T follicular helper cell (primary cell): Measurements from ENCODE around the gene LHX1.

ENCODE experiments used
- DNase-seq: peaks from one replicate; pipeline ENCODE4 v3.0.0-alpha.2; 2020; ENCODE audit warnings: low read depth

Gene LHX1

GRCh38 chr17:36939052-36939801 lies 2.0 kb downstream of the LHX1 start:
- DNase-seq: no peak

- DNase-seq: no peak
Observed at GRCh38 chr17:36939802-36940312, 2.6 kb downstream of the LHX1 start.

GRCh38 chr17:36940313-36941264 lies 3.3 kb downstream of the LHX1 start:
- DNase-seq: no peak

GRCh38 chr17:36941265-36942010 lies 4.2 kb downstream of the LHX1 start:
- no peak for DNase-seq

- no peak for DNase-seq
Observed at GRCh38 chr17:36942019-36942599, 4.8 kb downstream of the LHX1 start.

- no peak for DNase-seq
Observed at GRCh38 chr17:36942631-36943125, 5.4 kb downstream of the LHX1 start.

- DNase-seq: no peak
Observed at GRCh38 chr17:36943250-36944191, 6.2 kb downstream of the LHX1 start.

GRCh38 chr17:36944553-36944952 lies 7.3 kb downstream of the LHX1 start:
- no peak for DNase-seq

- no peak for DNase-seq
Observed at GRCh38 chr17:36945140-36945539, 7.9 kb downstream of the LHX1 start.

- DNase-seq: no peak
Observed at GRCh38 chr17:36945959-36946725, 8.9 kb downstream of the LHX1 start.

GRCh38 chr17:36946726-36947091 lies 9.4 kb downstream of the LHX1 start:
- DNase-seq: no peak

- DNase-seq: no peak
Observed at GRCh38 chr17:36947922-36948716, 10.8 kb downstream of the LHX1 start.

- peak; percentile 92 for DNase-seq
Observed at GRCh38 chr17:36948717-36949460, 11.6 kb downstream of the LHX1 start, which contains the start of gene AATF. TSS of gene AATF (plus strand) at chr17:36948954. CDS start at chr17:36949126, 172 bp downstream.

- no peak for DNase-seq
Observed at GRCh38 chr17:36949461-36949927, 12.2 kb downstream of the LHX1 start.

GRCh38 chr17:36950027-36950426 lies 12.8 kb downstream of the LHX1 start:
- no peak for DNase-seq

- DNase-seq: no peak
Observed at GRCh38 chr17:36951084-36951789, 14.0 kb downstream of the LHX1 start.

- DNase-seq: no peak
Observed at GRCh38 chr17:36971508-36971907, 34.2 kb downstream of the LHX1 start.
